ENCODE results near the gene PGAM1. TPM values are rescaled to one million over a fixed set of nuclear protein-coding genes. Genes with fewer than 3 reads are reported as not detected.

Gene PGAM1
- total RNA-seq, 4 donors from 2014 or later, result 157 to 269 (median 191) TPM

- DNase-seq, result no peak
- TF ChIP-seq POLR2A (IDR thresholded peaks at IDR 0.05), result no peak
- Histone ChIP-seq H3K9me3 (no peaks in the 10 kb centered on the region), H3K27me3 (no peaks in the 10 kb centered on the region), H3K4me1 (no peaks in the 10 kb centered on the region), H3K4me3 (replicated peaks in 1 of 3) (no peak overlapping the region), H3K27ac (no peak overlapping the region), H3K36me3 (peaks cover 47 to 56% of the 10 kb centered on the region in 2 donors)
- intact Hi-C loops (cut with DNase I), result no loop called here
These were observed 8.1 kb downstream of the PGAM1 start for GRCh38 chr10:97434055-97434454.

GRCh38 chr10:97434557-97434956 lies 8.6 kb downstream of the PGAM1 start:
- intact Hi-C loops (cut with DNase I), result no loop called here
- WGBS, 2 donors, result 95 to 100% methylated on average over 1 of the region's 1 CpG
- TF ChIP-seq CTCF (IDR thresholded peaks at IDR 0.05) (no peak), POLR2A (IDR thresholded peaks at IDR 0.05) (no peak)
- Histone ChIP-seq H3K4me3 (replicated peaks in 1 of 3) (no peak overlapping the region), H3K9me3 (no peaks in the 10 kb centered on the region), H3K27me3 (no peaks in the 10 kb centered on the region), H3K36me3 (peaks cover 52 to 56% of the 10 kb centered on the region in 2 donors), H3K4me1 (no peaks in the 10 kb centered on the region), H3K27ac (no peak overlapping the region)
- no peak for DNase-seq

- Histone ChIP-seq H3K9me3 (no peaks in the 10 kb centered on the region), H3K27ac (no peak overlapping the region), H3K27me3 (no peaks in the 10 kb centered on the region), H3K4me1 (no peaks in the 10 kb centered on the region), H3K36me3 (peaks cover 53 to 56% of the 10 kb centered on the region in 2 donors), H3K4me3 (replicated peaks in 1 of 3) (no peak overlapping the region)
- no peak for DNase-seq
- WGBS, 2 donors, result 95% methylated on average over 6 of the region's 6 CpGs
- intact Hi-C loops (cut with DNase I), result no loop called here
- no peak for TF ChIP-seq CTCF (IDR thresholded peaks at IDR 0.05)
- no peak for TF ChIP-seq POLR2A (IDR thresholded peaks at IDR 0.05)
These were observed 9.2 kb downstream of the PGAM1 start for GRCh38 chr10:97435211-97435610.

GRCh38 chr10:97442277-97442676 lies 16.3 kb downstream of the PGAM1 start:
- intact Hi-C loops (cut with DNase I), result no loop called here
- 90 to 95% methylated on average over 1 of the region's 1 CpG for WGBS, 2 donors
- peaks cover 21 to 24% of the 10 kb centered on the region in 2 donors for H3K36me3 ChIP-seq
- peaks cover 6 to 13% of the 10 kb centered on the region in 2 donors for H3K4me1 ChIP-seq
- TF ChIP-seq CTCF (IDR thresholded peaks at IDR 0.05) (no peak), POLR2A (IDR thresholded peaks at IDR 0.05) (no peak)
- H3K27me3 ChIP-seq, result no peaks in the 10 kb centered on the region
- no peak overlapping the region for H3K27ac ChIP-seq
- H3K9me3 ChIP-seq, result no peaks in the 10 kb centered on the region
- no peak for DNase-seq
- H3K4me3 ChIP-seq (replicated peaks in 1 of 3), result no peak overlapping the region

- WGBS, 2 donors, result 85 to 95% methylated on average over 1 of the region's 1 CpG
- TF ChIP-seq CTCF (IDR thresholded peaks at IDR 0.05) (no peak), POLR2A (IDR thresholded peaks at IDR 0.05) (no peak)
- no peaks in the 10 kb centered on the region for H3K27me3 ChIP-seq
- peaks cover 6 to 26% of the 10 kb centered on the region in 2 donors for H3K4me1 ChIP-seq
- no peak overlapping the region for H3K27ac ChIP-seq
- H3K9me3 ChIP-seq, result no peaks in the 10 kb centered on the region
- DNase-seq, result no peak
- peaks cover 6 to 11% of the 10 kb centered on the region in 2 donors for H3K36me3 ChIP-seq
- H3K4me3 ChIP-seq (replicated peaks in 1 of 3), result no peak overlapping the region
- intact Hi-C loops (cut with DNase I), result no loop called here
These were observed 18.2 kb downstream of the PGAM1 start for GRCh38 chr10:97444212-97444611.

GRCh38 chr10:97445357-97445721 lies 19.3 kb downstream of the PGAM1 start:
- Histone ChIP-seq H3K9me3 (no peaks in the 10 kb centered on the region), H3K27ac (peak overlapping the region in 1 of 3 donors; percentile 49), H3K4me3 (replicated peaks in 1 of 3) (peak overlapping the region; percentile 61 to 97 (median 81)), H3K36me3 (peaks cover 6% of the 10 kb centered on the region in 2 donors), H3K27me3 (no peaks in the 10 kb centered on the region), H3K4me1 (peaks cover 6 to 26% of the 10 kb centered on the region in 2 donors)
- DNase-seq, result no peak
- 2% methylated on average over 13 of the region's 13 CpGs for WGBS, 2 donors
- TF ChIP-seq CTCF (IDR thresholded peaks at IDR 0.05) (no peak), POLR2A (IDR thresholded peaks at IDR 0.05) (no peak)
- intact Hi-C loops (cut with DNase I), result no loop called here

All from thyroid gland (tissue), 4 donors.